ENCODE data around the gene GAS7.

The GAS7 gene

GRCh38 chr17:9917131-9917530 is 281.3 kb downstream of the GAS7 start:
- DNase-seq (ENCODE audit: low read depth in 2 of 2): no peak

- no peak for DNase-seq (ENCODE audit: low read depth in 2 of 2)
Measured at GRCh38 chr17:9916108-9916507, 282.3 kb downstream of the GAS7 start.

GRCh38 chr17:9913476-9913875 is 284.9 kb downstream of the GAS7 start:
- no peak for DNase-seq (ENCODE audit: low read depth in 2 of 2)

- no peak for DNase-seq (ENCODE audit: low read depth in 2 of 2)
Measured at GRCh38 chr17:9912121-9913099, 286.0 kb downstream of the GAS7 start.

- no peak for DNase-seq (ENCODE audit: low read depth in 2 of 2)
Measured at GRCh38 chr17:9911089-9911488, 287.3 kb downstream of the GAS7 start.

GRCh38 chr17:9908649-9909042 is 289.8 kb downstream of the GAS7 start:
- DNase-seq (ENCODE audit: low read depth in 2 of 2): no peak

GRCh38 chr17:9907883-9908648 is 290.3 kb downstream of the GAS7 start:
- no peak for DNase-seq (ENCODE audit: low read depth in 2 of 2)

- DNase-seq (ENCODE audit: low read depth in 2 of 2): no peak
Measured at GRCh38 chr17:9907131-9907530, 291.3 kb downstream of the GAS7 start.

GRCh38 chr17:9906616-9907015 is 291.8 kb downstream of the GAS7 start:
- no peak for DNase-seq (ENCODE audit: low read depth in 2 of 2)

GRCh38 chr17:9905902-9906301 is 292.5 kb downstream of the GAS7 start:
- no peak for DNase-seq (ENCODE audit: low read depth in 2 of 2)

GRCh38 chr17:9905078-9905415 is 293.4 kb downstream of the GAS7 start, which contains the start of gene RCVRN:
TSS of gene RCVRN (minus strand) at chr17:9905271. CDS start at chr17:9905180, 91 bp downstream.
- no peak for DNase-seq (ENCODE audit: low read depth in 2 of 2)

GRCh38 chr17:9904277-9905077 is 293.9 kb downstream of the GAS7 start:
- no peak for DNase-seq (ENCODE audit: low read depth in 2 of 2)

GRCh38 chr17:9902120-9902519 is 296.3 kb downstream of the GAS7 start:
- DNase-seq (ENCODE audit: low read depth in 2 of 2): no peak

GRCh38 chr17:9900784-9901183 is 297.6 kb downstream of the GAS7 start:
- no peak for DNase-seq (ENCODE audit: low read depth in 2 of 2)

- no peak for DNase-seq (ENCODE audit: low read depth in 2 of 2)
Measured at GRCh38 chr17:9900044-9900594, 298.3 kb downstream of the GAS7 start.

GRCh38 chr17:9899280-9900043 is 298.9 kb downstream of the GAS7 start:
- no peak for DNase-seq (ENCODE audit: low read depth in 2 of 2)

- no peak for DNase-seq (ENCODE audit: low read depth in 2 of 2)
Measured at GRCh38 chr17:9898812-9899211, 299.6 kb downstream of the GAS7 start.

- DNase-seq (ENCODE audit: low read depth in 2 of 2): no peak
Measured at GRCh38 chr17:9897372-9897968, 300.9 kb downstream of the GAS7 start.

GRCh38 chr17:9895923-9896322 is 302.5 kb downstream of the GAS7 start:
- no peak for DNase-seq (ENCODE audit: low read depth in 2 of 2)

- DNase-seq (ENCODE audit: low read depth in 2 of 2): no peak
Measured at GRCh38 chr17:9894231-9894630, 304.2 kb downstream of the GAS7 start.

Data from stimulated activated CD8-positive, alpha-beta memory T cell treated with anti-CD3 and anti-CD28 coated beads, Interleukin-7, amount 100 ng/mL, for 4 hours (primary cell).